GM21619 (cell line): Measurements from ENCODE around the gene ZDHHC18.
"Not testable (repeated sequence)": the region's sequence is repeated elsewhere in the genome, so short reads cannot be mapped to it uniquely, and the experiment has no call there.

ENCODE experiments used
- ATAC-seq: cut with Tn5 transposase; IDR thresholded peaks from one replicate; pipeline ENCODE4 v1.9.1; 2021; ENCODE audit not compliant: unreplicated experiment

Gene ZDHHC18

GRCh38 chr1:26857473-26858060 is 31.1 kb downstream of the ZDHHC18 start:
- ATAC-seq, result no peak

- no peak for ATAC-seq
Measured at GRCh38 chr1:26858160-26858559, 31.7 kb downstream of the ZDHHC18 start.

GRCh38 chr1:26858891-26859640 is 32.6 kb downstream of the ZDHHC18 start:
- no peak for ATAC-seq

GRCh38 chr1:26861286-26861701 is 34.8 kb downstream of the ZDHHC18 start:
- no peak for ATAC-seq

GRCh38 chr1:26861889-26862378 is 35.4 kb downstream of the ZDHHC18 start:
- ATAC-seq, result no peak

GRCh38 chr1:26862781-26863684 is 36.5 kb downstream of the ZDHHC18 start, which contains the start of gene SFN:
Gene SFN (plus strand): TSS chr1:26863149. CDS start chr1:26863213, 64 bp downstream.
- ATAC-seq, result no peak

GRCh38 chr1:26863685-26864077 is 37.2 kb downstream of the ZDHHC18 start:
- no peak for ATAC-seq

- peak; percentile 93 for ATAC-seq
Measured at GRCh38 chr1:26864610-26865480, 38.4 kb downstream of the ZDHHC18 start.

GRCh38 chr1:26873097-26873496 is 46.6 kb downstream of the ZDHHC18 start:
- ATAC-seq, result not testable (repeated sequence)

- no peak for ATAC-seq
Measured at GRCh38 chr1:26874896-26875295, 48.4 kb downstream of the ZDHHC18 start.

GRCh38 chr1:26877326-26877725 is 50.8 kb downstream of the ZDHHC18 start:
- ATAC-seq, result no peak

GRCh38 chr1:26879793-26880192 is 53.3 kb downstream of the ZDHHC18 start:
- ATAC-seq, result no peak

GRCh38 chr1:26881611-26882010 is 55.1 kb downstream of the ZDHHC18 start:
- not testable (repeated sequence) for ATAC-seq

- ATAC-seq, result no peak
Measured at GRCh38 chr1:26882696-26883463, 56.4 kb downstream of the ZDHHC18 start.

- ATAC-seq, result no peak
Measured at GRCh38 chr1:26887125-26887524, 60.6 kb downstream of the ZDHHC18 start.

GRCh38 chr1:26888231-26888630 is 61.7 kb downstream of the ZDHHC18 start:
- ATAC-seq, result no peak

- peak; percentile 91 for ATAC-seq
Measured at GRCh38 chr1:26889551-26890466, 63.3 kb downstream of the ZDHHC18 start, which contains the start of gene GPN2. Gene GPN2 (minus strand): TSS chr1:26890283. CDS start chr1:26890096, 187 bp downstream.

- peak; percentile 20 for ATAC-seq
Measured at GRCh38 chr1:26890467-26890796, 63.9 kb downstream of the ZDHHC18 start.

GRCh38 chr1:26894263-26894662 is 67.8 kb downstream of the ZDHHC18 start:
- no peak for ATAC-seq
